CD8-positive, alpha-beta memory T cell (primary cell): ENCODE results near the gene CABP5. TPM values are rescaled to one million over a fixed set of nuclear protein-coding genes. Genes with fewer than 3 reads are reported as not detected.

ENCODE experiments used
- CTCF ChIA-PET: fragments of 350-600 bp; sonication (Branson Sonifier 250); formaldehyde crosslinking; loops from one replicate; lab custom pipeline; 2021; ENCODE audit warnings: antibody characterized with exemption; lab: Charles Lee
- POLR2A ChIA-PET: fragments of 350-600 bp; sonication (Branson Sonifier 250); formaldehyde crosslinking; loops from one replicate; lab custom pipeline; 2021; ENCODE audit warnings: antibody characterized with exemption; lab: Charles Lee
- DNase-seq, 5 donors: peaks; one replicate each; pipeline versions ENCODE4 v3.0.0 to v3.0.0-alpha.2; 2020 to 2022; ENCODE audit warnings: mixed read lengths in 1 of 5
- H3K27ac ChIP-seq: one replicate; pipeline ENCODE4 v1.7.0; 2013; ENCODE audit warnings: low read depth, mild to moderate bottlenecking, low read length, moderate library complexity
- H3K27me3 ChIP-seq: 2 replicates; pipeline ENCODE4 v1.7.0; 2013; ENCODE audit warnings: low read length, mild to moderate bottlenecking; ENCODE audit not compliant: insufficient read depth, poor library complexity, severe bottlenecking
- H3K36me3 ChIP-seq: 2 replicates; pipeline ENCODE4 v1.7.0; 2013; ENCODE audit warnings: mild to moderate bottlenecking, low read length, moderate library complexity; ENCODE audit not compliant: insufficient read depth
- H3K4me1 ChIP-seq: 2 replicates; pipeline ENCODE4 v1.7.0; 2013; ENCODE audit warnings: mild to moderate bottlenecking, low read length, moderate library complexity; ENCODE audit not compliant: insufficient read depth
- H3K4me3 ChIP-seq: 2 replicates; pipeline ENCODE4 v1.7.0; 2013; ENCODE audit warnings: mild to moderate bottlenecking, low read length
- H3K9me3 ChIP-seq: 2 replicates; pipeline ENCODE4 v1.7.0; 2013; ENCODE audit warnings: mild to moderate bottlenecking, low read length
- H3K27ac Mint-ChIP-seq, 8 donors: one replicate each; pipeline ENCODE4 v1.8.0; 2020 to 2021; ENCODE audit warnings: mixed read lengths in 8 of 8, mild to moderate bottlenecking in 6 of 8, inconsistent platforms in 3 of 8, moderate library complexity in 3 of 8
- H3K27me3 Mint-ChIP-seq, 2 donors: one replicate each; pipeline ENCODE4 v1.8.0; 2020 to 2021; ENCODE audit warnings: mixed read lengths in 2 of 2, mild to moderate bottlenecking in 1 of 2, moderate library complexity in 1 of 2
- H3K36me3 Mint-ChIP-seq, 3 donors: one replicate each; pipeline ENCODE4 v1.8.0; 2020 to 2021; ENCODE audit warnings: mixed read lengths in 3 of 3, inconsistent platforms in 1 of 3, mild to moderate bottlenecking in 1 of 3
- H3K4me1 Mint-ChIP-seq, 3 donors: one replicate each; pipeline ENCODE4 v1.8.0; 2020 to 2021; ENCODE audit warnings: mixed read lengths in 3 of 3, inconsistent platforms in 1 of 3, mild to moderate bottlenecking in 1 of 3
- H3K4me3 Mint-ChIP-seq, 7 donors: one replicate each; pipeline ENCODE4 v1.8.0; 2020 to 2021; ENCODE audit warnings: mixed read lengths in 7 of 7, mild to moderate bottlenecking in 6 of 7, moderate library complexity in 4 of 7, inconsistent platforms in 2 of 7
- H3K9me3 Mint-ChIP-seq, 5 donors: one replicate each; pipeline ENCODE4 v1.8.0; 2020 to 2022; ENCODE audit warnings: mixed read lengths in 5 of 5, mild to moderate bottlenecking in 3 of 5, moderate library complexity in 2 of 5, inconsistent platforms in 1 of 5
- polyA plus RNA-seq: library from polyadenylated mRNA; unstranded; fragments of 300-500 nt; fragmentation: Illumina TruSeq; gene quantifications from one replicate; pipeline ENCODE4 v1.2.3, GENCODE V29; 2021
- total RNA-seq, 2 experiments: library from RNA; stranded (reverse); gene quantifications; one replicate each; pipeline ENCODE4 v1.2.3, GENCODE V29; 2021

The CABP5 gene
- total and polyA plus RNA-seq, 3 experiments from 2014 or later, result not detected

GRCh38 chr19:48023518-48023917 lies 20.4 kb downstream of the CABP5 start:
- no peak overlapping the region for H3K27ac ChIP-seq
- Mint-ChIP-seq H3K9me3 (no peaks in the 10 kb centered on the region), H3K27ac (no peak overlapping the region), H3K36me3 (no peaks in the 10 kb centered on the region), H3K4me3 (no peak overlapping the region), H3K27me3 (peaks cover 24 to 57% of the 10 kb centered on the region in 2 donors), H3K4me1 (no peaks in the 10 kb centered on the region)
- H3K4me1 ChIP-seq, result no peaks in the 10 kb centered on the region
- CTCF ChIA-PET, result no interaction called here
- no peaks in the 10 kb centered on the region for H3K36me3 ChIP-seq
- no peaks in the 10 kb centered on the region for H3K27me3 ChIP-seq
- H3K9me3 ChIP-seq, result no peaks in the 10 kb centered on the region
- POLR2A ChIA-PET, result no interaction called here
- no peak for DNase-seq
- no peak overlapping the region for H3K4me3 ChIP-seq

- CTCF ChIA-PET, result no interaction called here
- H3K4me1 Mint-ChIP-seq, result no peaks in the 10 kb centered on the region
These were observed 20.9 kb downstream of the CABP5 start for GRCh38 chr19:48023011-48023410.

GRCh38 chr19:48020686-48021085 lies 23.2 kb downstream of the CABP5 start:
- no peaks in the 10 kb centered on the region for H3K4me1 Mint-ChIP-seq

More at GRCh38 chr19:48023011-48023410, 20.9 kb downstream of the CABP5 start:
- POLR2A ChIA-PET, result no interaction called here
- H3K9me3 ChIP-seq, result no peaks in the 10 kb centered on the region
- H3K27me3 ChIP-seq, result no peaks in the 10 kb centered on the region
- no peak overlapping the region for H3K27ac ChIP-seq
- Mint-ChIP-seq H3K27ac (no peak overlapping the region), H3K27me3 (peaks cover 24 to 60% of the 10 kb centered on the region in 2 donors), H3K36me3 (no peaks in the 10 kb centered on the region), H3K4me3 (no peak overlapping the region), H3K9me3 (no peaks in the 10 kb centered on the region)
- no peaks in the 10 kb centered on the region for H3K36me3 ChIP-seq
- H3K4me1 ChIP-seq, result no peaks in the 10 kb centered on the region
- H3K4me3 ChIP-seq, result no peak overlapping the region
- no peak for DNase-seq

GRCh38 chr19:48010932-48011758 lies 32.7 kb downstream of the CABP5 start:
- Histone ChIP-seq H3K27me3 (no peaks in the 10 kb centered on the region), H3K36me3 (no peaks in the 10 kb centered on the region), H3K4me3 (no peak overlapping the region), H3K4me1 (no peaks in the 10 kb centered on the region), H3K9me3 (no peaks in the 10 kb centered on the region), H3K27ac (no peak overlapping the region)
- H3K27ac Mint-ChIP-seq, result no peak overlapping the region
- ChIA-PET CTCF (no interaction called here), POLR2A (no interaction called here)
- peaks cover 0 to 7% (median 3%) of the 10 kb centered on the region in 5 donors for H3K9me3 Mint-ChIP-seq
- no peaks in the 10 kb centered on the region for H3K4me1 Mint-ChIP-seq
- DNase-seq, result no peak
- H3K27me3 Mint-ChIP-seq, result peaks cover 9 to 39% of the 10 kb centered on the region in 2 donors
- no peaks in the 10 kb centered on the region for H3K36me3 Mint-ChIP-seq
- no peak overlapping the region for H3K4me3 Mint-ChIP-seq

More at GRCh38 chr19:48020686-48021085, 23.2 kb downstream of the CABP5 start:
- Mint-ChIP-seq H3K27ac (no peak overlapping the region), H3K36me3 (no peaks in the 10 kb centered on the region), H3K9me3 (no peaks in the 10 kb centered on the region), H3K27me3 (peaks cover 21 to 57% of the 10 kb centered on the region in 2 donors), H3K4me3 (no peak overlapping the region)
- Histone ChIP-seq H3K27ac (no peak overlapping the region), H3K27me3 (no peaks in the 10 kb centered on the region), H3K36me3 (no peaks in the 10 kb centered on the region), H3K4me3 (no peak overlapping the region), H3K9me3 (no peaks in the 10 kb centered on the region), H3K4me1 (no peaks in the 10 kb centered on the region)
- ChIA-PET CTCF (no interaction called here), POLR2A (no interaction called here)
- no peak for DNase-seq

GRCh38 chr19:48006762-48007161 lies 37.1 kb downstream of the CABP5 start:
- CTCF ChIA-PET, result no interaction called here

GRCh38 chr19:48004236-48004635 lies 39.6 kb downstream of the CABP5 start:
- peaks cover 19 to 51% of the 10 kb centered on the region in 2 donors for H3K27me3 Mint-ChIP-seq
- Histone ChIP-seq H3K27me3 (no peaks in the 10 kb centered on the region), H3K36me3 (no peaks in the 10 kb centered on the region), H3K27ac (no peak overlapping the region), H3K4me3 (no peak overlapping the region), H3K4me1 (no peaks in the 10 kb centered on the region), H3K9me3 (no peaks in the 10 kb centered on the region)
- H3K36me3 Mint-ChIP-seq, result no peaks in the 10 kb centered on the region
- no peak overlapping the region for H3K27ac Mint-ChIP-seq
- H3K4me3 Mint-ChIP-seq, result no peak overlapping the region
- ChIA-PET CTCF (no interaction called here), POLR2A (no interaction called here)
- DNase-seq, result no peak
- H3K9me3 Mint-ChIP-seq, result peaks cover 0 to 7% (median 4%) of the 10 kb centered on the region in 5 donors
- no peaks in the 10 kb centered on the region for H3K4me1 Mint-ChIP-seq

More at GRCh38 chr19:48006762-48007161, 37.1 kb downstream of the CABP5 start:
- no peaks in the 10 kb centered on the region for H3K36me3 ChIP-seq
- H3K4me3 ChIP-seq, result no peak overlapping the region
- no peaks in the 10 kb centered on the region for H3K27me3 ChIP-seq
- DNase-seq, result no peak
- peaks cover 14 to 58% of the 10 kb centered on the region in 2 donors for H3K27me3 Mint-ChIP-seq
- no peak overlapping the region for H3K4me3 Mint-ChIP-seq
- H3K36me3 Mint-ChIP-seq, result no peaks in the 10 kb centered on the region
- no peak overlapping the region for H3K27ac Mint-ChIP-seq
- H3K9me3 ChIP-seq, result no peaks in the 10 kb centered on the region
- H3K4me1 ChIP-seq, result no peaks in the 10 kb centered on the region
- H3K4me1 Mint-ChIP-seq, result no peaks in the 10 kb centered on the region
- H3K27ac ChIP-seq, result no peak overlapping the region
- POLR2A ChIA-PET, result no interaction called here
- H3K9me3 Mint-ChIP-seq, result peaks cover 0 to 7% (median 5%) of the 10 kb centered on the region in 5 donors

GRCh38 chr19:48000846-48001245 lies 43.0 kb downstream of the CABP5 start:
- ChIA-PET POLR2A (no interaction called here), CTCF (no interaction called here)
- Mint-ChIP-seq H3K9me3 (peaks cover 0 to 5% (median 0%) of the 10 kb centered on the region in 5 donors), H3K27ac (no peak overlapping the region), H3K4me3 (no peak overlapping the region), H3K27me3 (peaks cover 15 to 39% of the 10 kb centered on the region in 2 donors), H3K36me3 (no peaks in the 10 kb centered on the region), H3K4me1 (no peaks in the 10 kb centered on the region)
- Histone ChIP-seq H3K9me3 (no peaks in the 10 kb centered on the region), H3K27ac (no peak overlapping the region), H3K4me3 (no peak overlapping the region), H3K36me3 (no peaks in the 10 kb centered on the region), H3K4me1 (no peaks in the 10 kb centered on the region), H3K27me3 (no peaks in the 10 kb centered on the region)
- no peak for DNase-seq

GRCh38 chr19:47998800-47999199 lies 45.1 kb downstream of the CABP5 start:
- no peaks in the 10 kb centered on the region for H3K4me1 ChIP-seq
- no peak overlapping the region for H3K4me3 ChIP-seq
- CTCF ChIA-PET, result no interaction called here
- no peaks in the 10 kb centered on the region for H3K9me3 ChIP-seq
- POLR2A ChIA-PET, result no interaction called here
- no peaks in the 10 kb centered on the region for H3K36me3 ChIP-seq
- H3K27ac Mint-ChIP-seq, result no peak overlapping the region
- no peak overlapping the region for H3K27ac ChIP-seq
- DNase-seq, result no peak
- peaks cover 0 to 1% (median 0%) of the 10 kb centered on the region in 5 donors for H3K9me3 Mint-ChIP-seq
- no peaks in the 10 kb centered on the region for H3K36me3 Mint-ChIP-seq
- no peaks in the 10 kb centered on the region for H3K27me3 ChIP-seq
- H3K27me3 Mint-ChIP-seq, result peaks cover 12 to 37% of the 10 kb centered on the region in 2 donors
- H3K4me3 Mint-ChIP-seq, result no peak overlapping the region
- no peaks in the 10 kb centered on the region for H3K4me1 Mint-ChIP-seq
